NAMALWA (cell line): ENCODE data around the gene CDA.

Source experiments
- DNase-seq: peaks from one replicate; pipeline ENCODE4 v3.0.0-alpha.2; 2015; ENCODE audit warnings: low spot score

Gene CDA

GRCh38 chr1:20648946-20649345 is 60.0 kb downstream of the CDA start:
- no peak for DNase-seq

- no peak for DNase-seq
These were observed 63.4 kb downstream of the CDA start for GRCh38 chr1:20652300-20652699.

DNA sequence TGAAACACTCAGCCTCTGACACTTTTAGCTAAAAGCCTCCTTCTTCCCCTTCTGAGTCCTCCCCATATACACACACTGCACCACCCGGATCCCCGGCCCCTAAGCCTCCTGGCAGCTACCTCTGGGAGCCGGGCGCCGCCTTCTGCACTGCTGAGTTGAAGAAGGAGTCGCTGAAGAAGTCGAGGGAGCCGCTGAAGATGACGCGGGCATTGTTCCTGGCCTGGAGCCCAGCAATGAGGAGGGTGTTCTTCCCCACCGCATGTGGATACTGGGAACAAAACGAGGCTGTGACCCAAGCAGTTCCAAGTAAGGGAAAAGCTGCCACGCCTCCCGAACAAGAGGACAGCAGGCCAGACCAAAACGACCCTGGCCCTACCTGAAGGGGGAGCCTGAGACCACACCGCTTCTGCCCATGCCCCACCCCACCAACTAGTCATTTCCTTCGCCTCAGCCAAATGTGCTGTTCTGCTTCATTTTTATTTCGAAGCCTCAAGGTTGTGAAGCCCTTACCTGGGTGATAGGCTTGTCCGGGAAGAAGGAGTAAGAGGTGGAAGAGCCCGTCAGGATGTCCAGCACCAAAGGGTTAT is 65.3 kb downstream of the CDA start:
- no peak for DNase-seq

GRCh38 chr1:20657024-20657423 is 68.1 kb downstream of the CDA start:
- no peak for DNase-seq

DNA sequence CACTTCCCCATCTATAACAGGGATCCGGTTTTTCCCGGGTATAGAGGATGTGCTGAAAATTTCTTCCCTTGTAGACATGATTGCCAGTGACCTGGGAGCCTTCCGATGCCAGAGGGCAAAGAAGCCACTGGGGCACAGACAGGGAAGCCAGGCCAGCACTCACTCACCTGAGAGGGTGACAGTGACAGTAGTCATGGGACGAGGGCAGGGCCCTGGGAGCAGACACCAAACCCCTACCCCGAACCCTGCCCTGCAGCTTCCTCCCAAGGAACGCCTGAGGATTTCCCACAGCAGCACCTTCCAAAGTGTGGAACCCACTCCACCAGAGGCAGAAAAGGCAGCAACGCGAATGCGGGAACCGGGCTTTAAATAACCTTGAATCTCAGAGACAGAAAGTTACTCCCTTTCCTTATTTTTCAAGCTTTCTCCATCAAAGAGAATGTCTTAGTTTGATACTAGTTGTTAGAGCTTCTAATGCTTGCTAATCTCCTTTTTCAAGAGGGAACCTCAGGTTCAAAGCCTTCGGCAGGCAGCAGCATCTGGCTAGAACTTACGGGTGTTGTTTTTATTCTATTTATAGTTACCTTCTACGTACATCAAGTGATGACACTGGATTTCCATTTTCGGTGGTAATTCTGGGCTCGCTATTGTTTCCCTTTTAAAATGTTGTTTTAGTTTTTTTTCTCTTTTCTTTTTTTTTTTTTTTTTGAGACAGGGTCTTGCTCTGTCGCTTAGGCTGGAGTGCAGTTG is 69.4 kb downstream of the CDA start:
- no peak for DNase-seq

DNA sequence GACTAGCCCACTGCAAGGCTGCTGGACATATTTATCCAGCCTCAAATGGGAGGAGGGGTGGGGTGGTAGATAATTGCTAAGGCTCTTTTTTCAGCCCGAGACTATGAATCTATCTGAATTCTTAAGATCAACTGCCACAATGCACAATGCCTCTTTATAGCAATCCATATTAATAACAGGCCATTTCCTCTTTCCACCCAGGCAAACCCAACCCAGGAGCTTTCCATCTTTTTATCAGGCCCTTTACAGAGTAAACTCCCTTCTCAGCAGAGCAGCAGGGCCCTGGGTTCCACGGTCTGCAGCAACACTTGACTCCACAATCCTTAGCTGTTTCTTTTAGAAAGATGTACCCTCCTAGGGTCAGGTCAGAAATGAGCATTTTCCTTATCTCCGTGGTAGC is 71.5 kb downstream of the CDA start:
- DNase-seq = no peak

DNA sequence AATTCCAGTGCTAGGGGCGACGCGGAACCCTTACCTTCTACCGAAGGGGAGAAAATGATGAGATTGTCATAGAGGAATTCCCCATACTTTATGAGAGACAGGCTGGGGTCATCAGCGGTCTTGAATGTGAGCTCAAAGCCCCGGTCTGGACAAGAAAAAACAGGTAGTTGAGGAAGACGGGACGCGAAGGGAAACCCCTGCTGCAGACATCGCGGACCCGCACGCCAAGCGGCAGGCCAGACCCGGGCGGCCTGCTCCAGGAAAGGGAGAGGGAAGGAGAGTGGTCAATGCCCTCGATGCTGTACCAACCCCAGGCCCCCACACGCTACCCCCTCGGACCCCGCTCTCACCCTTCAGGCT is 71.9 kb downstream of the CDA start:
- no peak for DNase-seq

- peak; percentile 99 for DNase-seq
These were observed 72.6 kb downstream of the CDA start, which contains the start of gene DDOST for GRCh38 chr1:20661207-20662109. Gene DDOST, minus strand, starts transcription at chr1:20661369. Its CDS starts 19 bp downstream, at chr1:20661350.

- peak; percentile 32 for DNase-seq
These were observed 73.2 kb downstream of the CDA start for GRCh38 chr1:20662110-20662475.

- DNase-seq = no peak
These were observed 74.5 kb downstream of the CDA start for GRCh38 chr1:20663365-20663764.

GRCh38 chr1:20663969-20664715 is 75.2 kb downstream of the CDA start:
- no peak for DNase-seq

DNA sequence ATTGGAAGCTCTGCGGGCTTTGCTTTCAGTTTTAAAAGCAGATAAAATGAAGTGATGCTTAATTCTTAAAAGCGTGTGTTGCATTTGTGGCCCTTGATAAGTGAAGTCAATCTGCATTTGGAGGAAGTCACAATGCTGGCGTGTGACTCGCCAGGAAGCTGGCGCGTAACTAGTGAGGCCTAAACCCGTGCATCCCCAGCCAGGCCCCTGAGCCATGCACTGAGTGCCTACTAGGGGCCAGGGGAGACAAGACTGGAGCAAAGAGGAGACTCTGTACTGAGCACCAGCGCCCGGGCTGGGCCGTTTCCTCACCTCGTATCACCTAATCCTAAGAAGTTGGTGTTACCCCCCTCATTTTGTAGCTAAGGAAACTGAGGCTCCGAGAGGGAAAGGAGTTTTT is 76.8 kb downstream of the CDA start:
- DNase-seq = no peak

DNA sequence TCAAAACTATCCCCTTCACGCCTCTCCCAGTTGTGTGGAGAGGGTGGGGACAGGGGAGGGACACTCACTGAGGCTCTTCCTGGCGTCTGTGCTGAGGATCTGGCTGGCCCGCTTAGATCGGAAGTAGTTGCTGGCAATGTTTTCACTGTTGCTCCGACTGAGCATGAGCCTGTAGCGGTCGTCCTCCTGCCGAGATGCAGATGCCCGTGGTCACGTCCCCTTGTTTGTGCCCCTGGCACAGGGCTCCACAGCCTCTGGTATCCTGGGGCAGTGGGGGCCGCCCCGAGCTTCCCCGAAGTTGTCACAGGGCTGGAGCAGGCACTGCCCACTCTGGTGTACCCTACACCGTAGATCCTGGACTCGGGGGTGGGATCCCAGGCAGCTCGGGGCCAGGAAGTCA is 77.2 kb downstream of the CDA start:
- DNase-seq = no peak

- peak; percentile 87 for DNase-seq
These were observed 77.9 kb downstream of the CDA start for GRCh38 chr1:20666804-20667203.
